ENCODE measurements around the gene ITGB1BP2.

GRCh38 chrX:71301195-71301924 lies at the start of gene ITGB1BP2:
- TF ChIP-seq CTCF (IDR thresholded peaks at IDR 0.05): no peak
- no peak for TF ChIP-seq POLR2A (IDR thresholded peaks at IDR 0.05)
